HCT116 (cell line): ENCODE data around the gene ITFG1. TPM values are rescaled to one million over a fixed set of nuclear protein-coding genes. Genes with fewer than 3 reads are reported as not detected.

Experiments
- ATAC-seq: fragments of 200-7000 bp; cut with Tn5 transposase; 2 replicates; pipeline ENCODE4 v1.9.1; 2020; ENCODE audit warnings: mild to moderate bottlenecking, moderate library complexity
- BruUV-seq: library from RNA; stranded (reverse); fragments of 400-500 nt; replicated peaks from 2 replicates; lab custom pipeline; 2021; lab: Mats Ljungman, UMichigan
- CTCF ChIA-PET: fragments of 300-600 bp; sonication (Branson Sonifier 250); formaldehyde crosslinking; loops from one replicate; lab custom pipeline; 2021; ENCODE audit warnings: antibody characterized with exemption; lab: Charles Lee
- POLR2A ChIA-PET: fragments of 300-600, 350-600 bp; sonication (Branson Sonifier 250); formaldehyde crosslinking; loops from one replicate; lab custom pipeline; 2021; ENCODE audit warnings: antibody characterized with exemption; lab: Charles Lee
- RAD21 ChIA-PET, 2 experiments: fragments of 300-600 bp; sonication (Branson Sonifier 250); formaldehyde crosslinking; loops; one replicate each; lab custom pipeline; 2023; ENCODE audit warnings: low total read pairs in 2 of 2; ENCODE audit not compliant: uncharacterized antibody in 2 of 2, unreplicated experiment in 2 of 2, low non-redundant PET in 1 of 2; lab: Charles Lee
- DNase-seq: peaks from one replicate; pipeline ENCODE4 v3.0.0-alpha.2; 2010; ENCODE audit warnings: low read depth, low spot score
- H2AFZ ChIP-seq: fragments of 200-600 bp; shearing (Covaris generic), sonication (generic); 2 replicates; pipeline ENCODE4 v1.6.1; 2017; ENCODE audit warnings: low read depth, mixed run types, mixed read lengths, antibody characterized with exemption, low read length; ENCODE audit not compliant: poor library complexity, severe bottlenecking
- H3K27ac ChIP-seq: 2 replicates; pipeline ENCODE4 v1.5.1; 2012; ENCODE audit warnings: low read depth, low read length
- H3K27me3 ChIP-seq: fragments of 200-600 bp; sonication (generic); 2 replicates; pipeline ENCODE4 v1.6.1; 2016; ENCODE audit warnings: mixed run types, low read length, mixed read lengths; ENCODE audit not compliant: insufficient read depth
- H3K36me3 ChIP-seq, 2 experiments: fragments of 200-500 bp in 1 of 2; fragments of 200-600 bp in 1 of 2; sonication (Bioruptor generic) in 1 of 2; sonication (generic) in 1 of 2; 2 replicates each; pipeline versions ENCODE4 v1.5.1 to v1.6.1; 2014 to 2016; ENCODE audit warnings: low read length in 2 of 2, inconsistent platforms in 1 of 2, mixed read lengths in 1 of 2, mixed run types in 1 of 2; ENCODE audit not compliant: insufficient read depth in 2 of 2, control insufficient read depth in 1 of 2
- H3K4me1 ChIP-seq, 2 experiments: fragments of 200-600 bp in 1 of 2; sonication (generic) in 1 of 2; 2 replicates each; pipeline versions ENCODE4 v1.5.1 to v1.6.1; 2012 to 2017; ENCODE audit warnings: low read length in 2 of 2, inconsistent platforms in 1 of 2, mild to moderate bottlenecking in 1 of 2, mixed read lengths in 1 of 2, mixed run types in 1 of 2, moderate library complexity in 1 of 2; ENCODE audit not compliant: insufficient read depth in 2 of 2, control insufficient read depth in 1 of 2
- H3K4me2 ChIP-seq: fragments of 200-600 bp; sonication (generic); 2 replicates; pipeline ENCODE4 v1.6.1; 2017; ENCODE audit warnings: mixed run types, low read length, mixed read lengths
- H3K4me3 ChIP-seq, 2 experiments: fragments of 200-600 bp in 1 of 2; sonication (generic) in 1 of 2; replicated peaks in 1 of 2; 2 replicates each; pipeline ENCODE4 v1.5.1; 2011 to 2016; ENCODE audit warnings: low read length in 2 of 2, control low read depth in 1 of 2, low read depth in 1 of 2, mild to moderate bottlenecking in 1 of 2, mixed read lengths in 1 of 2, mixed run types in 1 of 2
- H3K79me2 ChIP-seq: fragments of 200-600 bp; sonication (generic); 2 replicates; pipeline ENCODE4 v1.6.1; 2017; ENCODE audit warnings: mild to moderate bottlenecking, mixed run types, low read length, moderate library complexity, mixed read lengths; ENCODE audit not compliant: insufficient read depth
- H3K9ac ChIP-seq: fragments of 200-600 bp; sonication (generic); 2 replicates; pipeline ENCODE4 v1.6.1; 2016; ENCODE audit warnings: low read length, mixed read lengths
- H3K9me2 ChIP-seq: fragments of 200-600 bp; sonication (generic), shearing (Covaris generic); 2 replicates; pipeline ENCODE4 v1.6.1; 2017; ENCODE audit warnings: mixed run types, mild to moderate bottlenecking, moderate library complexity; ENCODE audit not compliant: insufficient read depth
- H3K9me3 ChIP-seq, 2 experiments: fragments of 200-500 bp in 1 of 2; fragments of 200-600 bp in 1 of 2; sonication (Bioruptor generic) in 1 of 2; sonication (generic) in 1 of 2; 2 replicates each; pipeline ENCODE4 v1.6.1; 2014 to 2017; ENCODE audit warnings: low read length in 2 of 2, mixed read lengths in 2 of 2, inconsistent platforms in 1 of 2, low read depth in 1 of 2, mild to moderate bottlenecking in 1 of 2, mixed run types in 1 of 2, moderate library complexity in 1 of 2; ENCODE audit not compliant: control insufficient read depth in 1 of 2, insufficient read depth in 1 of 2
- H4K20me1 ChIP-seq: fragments of 200-600 bp; sonication (generic), shearing (Covaris generic); 2 replicates; pipeline ENCODE4 v1.6.1; 2017; ENCODE audit warnings: mixed run types, mild to moderate bottlenecking, moderate library complexity; ENCODE audit not compliant: insufficient read depth
- ELF1 ChIP-seq: IDR thresholded peaks from 2 replicates; pipeline ENCODE4 v1.6.1; 2012; ENCODE audit warnings: low read depth, borderline replicate concordance
- EZH2 ChIP-seq: fragments of 200-600 bp; sonication (generic); IDR thresholded peaks from 2 replicates; pipeline ENCODE4 v1.6.1; 2017; ENCODE audit warnings: antibody characterized with exemption, mixed run types
- FOSL1 ChIP-seq: IDR thresholded peaks from 2 replicates; pipeline ENCODE4 v1.6.1; 2012; ENCODE audit warnings: low read depth
- POLR2AphosphoS5 ChIP-seq: IDR thresholded peaks from 2 replicates; pipeline ENCODE4 v1.6.1; 2011; ENCODE audit warnings: mild to moderate bottlenecking, low read depth, low read length, moderate library complexity
- TCF7L2 ChIP-seq: IDR thresholded peaks from 2 replicates; pipeline ENCODE4 v1.7.0; 2011; ENCODE audit warnings: borderline replicate concordance, inconsistent platforms; ENCODE audit not compliant: insufficient read depth, insufficient read length; ENCODE audit errors: extremely low read depth
- intact Hi-C: fragments of 100-400 bp; cut with micrococcal nuclease; formaldehyde crosslinking; loops from 2 replicates; pipeline ENCODE4 v1.10.0; 2022
- total RNA-seq: library from RNA; stranded (reverse); gene quantifications from one replicate; pipeline ENCODE4 v1.2.1, GENCODE V29; 2021; ENCODE audit not compliant: unreplicated experiment

ITFG1 gene
- total RNA-seq, 1 experiment from 2014 or later, result 24.9 TPM

DNA sequence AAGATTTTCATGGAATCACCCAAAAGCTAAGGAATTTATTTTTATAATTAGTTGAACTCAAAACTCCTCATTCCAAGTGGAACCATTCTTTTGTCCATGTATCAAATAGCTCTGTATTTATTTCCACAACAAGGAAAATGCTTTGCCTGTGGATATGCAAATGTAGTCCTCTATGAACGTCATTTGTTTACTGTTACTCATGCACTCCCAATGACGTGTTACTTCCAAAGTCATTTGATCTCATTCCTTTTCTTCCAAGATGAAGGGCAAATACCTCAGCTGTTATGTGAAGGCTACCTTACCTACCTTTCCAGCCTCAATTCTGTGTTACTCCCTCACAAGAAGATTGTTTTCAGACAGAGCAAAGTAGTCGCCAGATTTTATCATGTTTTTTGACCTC, 83.7 kb downstream of the ITFG1 start:
- Histone ChIP-seq H3K9ac (no peak overlapping the region), H4K20me1 (no peaks in the 10 kb centered on the region; the same call in 1 of the 2 replicates), H3K4me2 (no peak overlapping the region), H3K4me3 (no peak overlapping the region), H3K36me3 (no peaks in the 10 kb centered on the region), H3K9me2 (no peaks in the 10 kb centered on the region), H3K9me3 (no peaks in the 10 kb centered on the region), H3K79me2 (no peaks in the 10 kb centered on the region), H3K4me1 (no peaks in the 10 kb centered on the region), H2AFZ (no peak overlapping the region), H3K27me3 (no peaks in the 10 kb centered on the region), H3K27ac (no peak overlapping the region)
- no peak for DNase-seq
- no peak for TF ChIP-seq ELF1
- no peak for TF ChIP-seq EZH2
- TF ChIP-seq FOSL1, result no peak
- no TSS peak for BruUV-seq
- CTCF ChIA-PET, result no interaction called here
- intact Hi-C loops, result no loop called here
- no peak for ATAC-seq
- POLR2A ChIA-PET, result no interaction called here
- RAD21 ChIA-PET, result no interaction called here

- Histone ChIP-seq H2AFZ (no peak overlapping the region), H3K9me3 (no peaks in the 10 kb centered on the region), H3K4me1 (no peaks in the 10 kb centered on the region), H3K36me3 (no peaks in the 10 kb centered on the region), H3K9me2 (no peaks in the 10 kb centered on the region), H3K79me2 (no peaks in the 10 kb centered on the region), H3K4me2 (no peak overlapping the region), H3K9ac (no peak overlapping the region), H3K27ac (no peak overlapping the region), H3K27me3 (no peaks in the 10 kb centered on the region), H3K4me3 (no peak overlapping the region), H4K20me1 (no peaks in the 10 kb centered on the region; the same call in 1 of the 2 replicates)
- intact Hi-C loops, result no loop called here
- BruUV-seq, result no TSS peak
- DNase-seq (no peak), ATAC-seq (no peak)
- RAD21 ChIA-PET, result no interaction called here
- POLR2A ChIA-PET, result no interaction called here
- CTCF ChIA-PET, result no interaction called here
- TF ChIP-seq POLR2AphosphoS5 (no peak), TCF7L2 (no peak), EZH2 (no peak)
These were observed 85.4 kb downstream of the ITFG1 start for GRCh38 chr16:47375423-47375822.
